ENCODE results near the gene EHHADH.
A peak's percentile ranks its signal among the peaks of the same experiment; 100 is the strongest.
"Not testable (repeated sequence)": the region's sequence is repeated elsewhere in the genome, so short reads cannot be mapped to it uniquely, and the experiment has no call there.

EHHADH gene

GRCh38 chr3:185236969-185237368 lies 16.9 kb downstream of the EHHADH start:
- H3K27ac ChIP-seq = no peak overlapping the region
- H3K4me3 ChIP-seq = no peak overlapping the region
- peaks cover 15% of the 10 kb centered on the region for H3K9me3 ChIP-seq (ENCODE audit: low read depth, low read length)
- DNase-seq (ENCODE audit: low read depth, low spot score) = no peak
- TF ChIP-seq FOXP2 (optimal IDR thresholded peaks at IDR 0.05; ENCODE audit: control extremely low read depth, extremely low read length, insufficient read depth) (no peak), EZH2 (IDR thresholded peaks at IDR 0.05) (no peak), POLR2AphosphoS5 (IDR thresholded peaks at IDR 0.05; ENCODE audit: borderline replicate concordance, low read depth, low read length) (no peak)
- peaks cover 16% of the 10 kb centered on the region for H3K36me3 ChIP-seq (ENCODE audit: insufficient read depth, low read length)
- no peak overlapping the region for H3K9ac ChIP-seq (ENCODE audit: insufficient read length)

- Histone ChIP-seq H3K36me3 (ENCODE audit: insufficient read depth, low read length) (peaks cover 16% of the 10 kb centered on the region), H3K27ac (no peak overlapping the region), H3K9ac (ENCODE audit: insufficient read length) (no peak overlapping the region), H3K9me3 (ENCODE audit: low read depth, low read length) (peaks cover 15% of the 10 kb centered on the region), H3K4me3 (no peak overlapping the region)
- no peak for DNase-seq (ENCODE audit: low read depth, low spot score)
- TF ChIP-seq EZH2 (IDR thresholded peaks at IDR 0.05) (no peak), FOXP2 (optimal IDR thresholded peaks at IDR 0.05; ENCODE audit: control extremely low read depth, extremely low read length, insufficient read depth) (no peak), POLR2AphosphoS5 (IDR thresholded peaks at IDR 0.05; ENCODE audit: borderline replicate concordance, low read depth, low read length) (no peak)
Measured at GRCh38 chr3:185233328-185233727, 20.5 kb downstream of the EHHADH start.

- not testable (repeated sequence) for H3K36me3 ChIP-seq (ENCODE audit: insufficient read depth, low read length); DNase-seq (ENCODE audit: low read depth, low spot score); H3K9me3 ChIP-seq (ENCODE audit: low read depth, low read length); H3K9ac ChIP-seq (ENCODE audit: insufficient read length); H3K27ac ChIP-seq; H3K4me3 ChIP-seq
Measured at GRCh38 chr3:185226526-185226925, 27.3 kb downstream of the EHHADH start.

DNA sequence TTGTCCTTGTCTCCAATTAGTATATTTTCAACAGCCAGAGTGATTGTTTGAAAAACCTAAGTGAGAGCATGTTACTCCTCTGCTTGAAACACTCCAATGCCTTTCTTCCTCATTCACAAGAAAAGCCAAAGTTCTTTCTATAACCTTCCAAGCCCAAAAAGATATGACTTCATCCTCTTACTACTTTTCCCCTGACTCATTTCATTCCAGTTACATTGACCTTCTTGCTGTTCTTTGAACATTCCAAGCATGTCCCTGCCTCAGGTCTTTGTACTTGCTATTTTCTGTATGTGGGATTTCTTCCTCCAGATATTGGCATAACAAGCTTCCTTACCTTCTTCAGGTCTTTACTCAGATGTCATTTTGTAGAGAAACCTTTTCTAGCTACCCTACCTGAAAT lies 28.3 kb downstream of the EHHADH start:
- H3K4me3 ChIP-seq = no peak overlapping the region
- H3K36me3 ChIP-seq (ENCODE audit: insufficient read depth, low read length) = no peaks in the 10 kb centered on the region
- DNase-seq (ENCODE audit: low read depth, low spot score) = no peak
- H3K9ac ChIP-seq (ENCODE audit: insufficient read length) = no peak overlapping the region
- no peaks in the 10 kb centered on the region for H3K9me3 ChIP-seq (ENCODE audit: low read depth, low read length)
- no peak for TF ChIP-seq POLR2AphosphoS5 (IDR thresholded peaks at IDR 0.05; ENCODE audit: borderline replicate concordance, low read depth, low read length)
- no peak for TF ChIP-seq EZH2 (IDR thresholded peaks at IDR 0.05)
- TF ChIP-seq FOXP2 (optimal IDR thresholded peaks at IDR 0.05; ENCODE audit: control extremely low read depth, extremely low read length, insufficient read depth) = no peak
- H3K27ac ChIP-seq = no peak overlapping the region

DNA sequence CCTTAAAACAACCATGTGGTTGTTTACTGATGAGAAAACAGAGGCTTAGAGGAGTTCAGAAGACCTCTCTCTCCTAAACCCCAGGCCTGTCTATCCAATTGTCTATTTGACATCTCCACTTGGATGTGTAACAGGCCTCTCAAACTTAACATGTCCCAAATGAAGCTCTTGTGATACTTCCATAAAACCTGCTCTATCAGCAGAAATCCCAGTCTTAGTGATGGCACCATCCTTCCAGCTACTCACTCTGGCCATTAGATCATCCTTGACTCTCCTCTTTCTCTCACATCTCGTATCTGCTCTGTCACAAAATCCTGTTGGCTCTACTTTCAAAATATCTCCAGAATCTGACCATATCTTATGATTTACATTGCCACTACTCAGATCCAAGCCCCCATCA lies 28.8 kb downstream of the EHHADH start:
- no peaks in the 10 kb centered on the region for H3K9me3 ChIP-seq (ENCODE audit: low read depth, low read length)
- TF ChIP-seq FOXP2 (optimal IDR thresholded peaks at IDR 0.05; ENCODE audit: control extremely low read depth, extremely low read length, insufficient read depth) (no peak), EZH2 (IDR thresholded peaks at IDR 0.05) (no peak), POLR2AphosphoS5 (IDR thresholded peaks at IDR 0.05; ENCODE audit: borderline replicate concordance, low read depth, low read length) (no peak)
- no peaks in the 10 kb centered on the region for H3K36me3 ChIP-seq (ENCODE audit: insufficient read depth, low read length)
- H3K27ac ChIP-seq = no peak overlapping the region
- no peak for DNase-seq (ENCODE audit: low read depth, low spot score)
- H3K9ac ChIP-seq (ENCODE audit: insufficient read length) = no peak overlapping the region
- H3K4me3 ChIP-seq = no peak overlapping the region

DNA sequence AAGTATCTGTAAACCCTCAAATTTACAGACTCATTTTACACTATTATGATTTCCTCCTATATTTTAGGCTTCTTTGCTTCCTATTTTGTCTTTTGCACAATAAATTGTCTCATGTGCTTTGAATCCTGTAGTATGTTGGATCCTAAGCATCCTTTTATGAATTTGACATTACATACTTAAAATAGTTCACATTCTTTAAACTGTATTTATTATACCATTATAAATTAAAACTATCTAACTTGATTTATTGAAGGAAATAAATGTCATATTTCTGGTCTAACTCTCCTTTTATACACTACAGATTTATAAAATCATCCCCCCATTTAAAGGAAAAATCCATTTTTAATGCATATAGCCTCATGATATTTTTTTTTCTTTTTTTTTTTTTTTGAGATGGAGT lies 32.6 kb downstream of the EHHADH start:
- Histone ChIP-seq H3K36me3 (ENCODE audit: insufficient read depth, low read length) (no peaks in the 10 kb centered on the region), H3K9ac (ENCODE audit: insufficient read length) (peak overlapping the region; percentile 2), H3K4me3 (peak overlapping the region; percentile 23), H3K27ac (peak overlapping the region; percentile 78), H3K9me3 (ENCODE audit: low read depth, low read length) (no peaks in the 10 kb centered on the region)
- TF ChIP-seq EZH2 (IDR thresholded peaks at IDR 0.05) = no peak
- DNase-seq (ENCODE audit: low read depth, low spot score) = peak; percentile 10

GRCh38 chr3:185216607-185216958 lies 37.3 kb downstream of the EHHADH start:
- no peak overlapping the region for H3K9ac ChIP-seq (ENCODE audit: insufficient read length)
- no peak overlapping the region for H3K27ac ChIP-seq
- H3K9me3 ChIP-seq (ENCODE audit: low read depth, low read length) = no peaks in the 10 kb centered on the region
- no peak overlapping the region for H3K4me3 ChIP-seq
- H3K36me3 ChIP-seq (ENCODE audit: insufficient read depth, low read length) = no peaks in the 10 kb centered on the region
- TF ChIP-seq FOXP2 (optimal IDR thresholded peaks at IDR 0.05; ENCODE audit: control extremely low read depth, extremely low read length, insufficient read depth) (no peak), EZH2 (IDR thresholded peaks at IDR 0.05) (no peak), POLR2AphosphoS5 (IDR thresholded peaks at IDR 0.05; ENCODE audit: borderline replicate concordance, low read depth, low read length) (no peak)
- no peak for DNase-seq (ENCODE audit: low read depth, low spot score)

GRCh38 chr3:185215873-185216606 lies 37.8 kb downstream of the EHHADH start:
- no peak overlapping the region for H3K4me3 ChIP-seq
- no peak overlapping the region for H3K27ac ChIP-seq
- peak; percentile 26 for DNase-seq (ENCODE audit: low read depth, low spot score)
- no peaks in the 10 kb centered on the region for H3K36me3 ChIP-seq (ENCODE audit: insufficient read depth, low read length)
- no peak overlapping the region for H3K9ac ChIP-seq (ENCODE audit: insufficient read length)
- H3K9me3 ChIP-seq (ENCODE audit: low read depth, low read length) = no peaks in the 10 kb centered on the region
- TF ChIP-seq FOXP2 (optimal IDR thresholded peaks at IDR 0.05; ENCODE audit: control extremely low read depth, extremely low read length, insufficient read depth) = no peak
- TF ChIP-seq EZH2 (IDR thresholded peaks at IDR 0.05) = no peak
- no peak for TF ChIP-seq POLR2AphosphoS5 (IDR thresholded peaks at IDR 0.05; ENCODE audit: borderline replicate concordance, low read depth, low read length)

DNA sequence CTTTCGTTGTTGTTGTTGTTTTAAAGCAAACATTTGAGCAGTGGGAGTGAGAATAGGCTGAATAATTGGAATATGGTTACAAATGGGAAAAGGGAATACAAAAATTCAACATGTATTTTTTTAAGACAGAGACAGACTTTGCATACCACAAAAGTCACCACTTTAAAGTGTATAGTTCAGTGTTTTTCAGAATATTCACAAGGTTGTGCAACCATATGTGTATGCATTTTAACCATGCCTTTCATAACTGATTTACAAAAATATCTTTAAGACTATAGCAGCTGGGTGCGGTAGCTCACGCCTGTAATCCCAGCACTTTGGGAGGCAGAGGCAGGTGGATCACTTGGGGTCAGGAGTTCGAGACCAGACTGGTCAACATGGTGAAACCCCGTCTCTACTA lies 41.3 kb downstream of the EHHADH start:
- Histone ChIP-seq H3K36me3 (ENCODE audit: insufficient read depth, low read length) (no peaks in the 10 kb centered on the region), H3K9me3 (ENCODE audit: low read depth, low read length) (no peaks in the 10 kb centered on the region), H3K27ac (no peak overlapping the region; the same call in 1 of the 2 replicates), H3K4me3 (no peak overlapping the region), H3K9ac (ENCODE audit: insufficient read length) (no peak overlapping the region)
- DNase-seq (ENCODE audit: low read depth, low spot score) = no peak
- TF ChIP-seq POLR2AphosphoS5 (IDR thresholded peaks at IDR 0.05; ENCODE audit: borderline replicate concordance, low read depth, low read length) = no peak
- no peak for TF ChIP-seq FOXP2 (optimal IDR thresholded peaks at IDR 0.05; ENCODE audit: control extremely low read depth, extremely low read length, insufficient read depth)
- TF ChIP-seq EZH2 (IDR thresholded peaks at IDR 0.05) = no peak

Data from SK-N-MC (cell line).